Stimulated activated CD4-positive, alpha-beta T cell treated with anti-CD3 and anti-CD28 coated beads, Interleukin-15, amount 100 ng/mL, for 48 hours (primary cell): ENCODE measurements around the gene SYNDIG1L.
"Not testable (repeated sequence)": the region's sequence is repeated elsewhere in the genome, so short reads cannot be mapped to it uniquely, and the experiment has no call there.

Source experiments
- DNase-seq, 2 donors: peaks; one replicate each; pipeline ENCODE4 v3.0.0-alpha.2; 2020; ENCODE audit warnings: low read depth in 2 of 2

The SYNDIG1L gene

DNA sequence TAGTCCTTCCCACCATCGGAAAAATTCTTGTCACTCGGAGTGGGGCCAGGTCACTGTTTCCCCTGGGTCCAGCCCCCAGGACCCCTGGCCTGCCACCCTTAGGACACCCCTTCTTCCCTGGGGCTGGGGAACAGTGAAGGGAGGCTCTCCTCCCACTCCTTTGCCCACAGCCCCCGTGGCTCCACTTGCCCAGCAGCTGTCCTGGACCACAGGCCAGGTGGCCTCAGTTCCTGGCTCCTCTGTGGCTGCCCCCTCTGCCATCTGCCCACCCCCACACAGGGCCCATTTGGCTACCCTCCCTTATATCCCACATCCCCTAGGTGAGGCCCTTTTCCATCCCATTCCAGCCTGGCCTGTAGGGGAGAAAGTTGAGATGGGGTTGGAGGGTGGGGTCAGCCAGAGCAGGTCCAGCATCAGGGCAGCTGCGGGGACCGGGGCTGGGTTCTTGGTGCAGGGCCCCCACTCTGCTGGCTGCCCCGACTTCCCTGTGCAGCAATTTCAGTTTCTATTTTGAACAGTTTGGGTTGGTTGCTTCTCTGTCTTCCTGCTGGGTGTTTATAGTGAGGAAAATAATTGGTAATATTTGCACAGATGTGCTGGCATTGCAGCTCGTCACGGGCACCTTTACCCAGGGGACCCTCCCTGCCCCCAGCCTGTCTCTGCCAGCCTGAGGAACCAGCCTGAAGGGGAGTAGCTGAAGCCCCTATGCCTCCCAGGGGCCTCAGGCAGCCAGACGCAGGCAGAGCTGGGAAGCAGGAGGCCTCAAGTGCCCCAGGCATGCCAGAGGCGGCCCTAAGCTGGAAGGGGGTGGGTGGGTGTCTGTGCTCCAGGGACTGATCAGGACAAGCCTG is 23.4 kb downstream of the SYNDIG1L start:
- no peak for DNase-seq

DNA sequence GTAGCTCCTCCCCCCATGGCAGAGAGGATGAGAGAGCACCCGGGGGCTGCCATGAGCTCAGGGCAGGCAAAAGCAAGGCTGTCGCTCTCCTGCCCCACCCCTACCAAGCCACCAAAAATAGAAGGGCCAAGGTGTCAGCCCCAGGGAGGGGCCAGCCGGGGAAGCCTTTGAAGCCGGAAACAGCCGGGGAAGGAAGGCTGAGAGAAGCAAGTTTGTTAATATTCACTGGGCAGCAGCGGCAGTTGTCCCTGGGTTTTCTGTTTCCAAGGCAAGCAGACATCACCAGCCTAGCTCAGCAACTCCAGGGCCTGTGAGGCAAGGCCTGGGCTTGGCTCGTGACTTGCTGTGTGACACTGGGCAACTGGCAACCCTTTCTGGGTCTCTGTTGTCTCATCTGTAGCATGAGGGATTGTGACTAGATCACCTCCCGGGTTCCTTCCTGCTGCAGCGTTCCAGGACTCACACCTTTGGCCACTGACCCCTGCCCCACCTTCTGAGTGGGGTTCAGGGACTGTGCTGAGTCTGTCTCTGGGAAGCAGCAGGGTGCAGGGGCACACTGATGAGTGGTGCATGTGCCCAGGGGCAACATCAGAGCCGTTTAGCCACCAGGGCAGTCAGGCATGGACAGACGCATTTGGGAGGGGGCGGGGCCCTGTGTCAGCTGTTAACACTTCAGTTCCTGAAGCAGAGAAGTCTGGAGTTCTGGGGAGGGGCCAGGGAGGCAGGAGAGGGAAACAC is 24.3 kb downstream of the SYNDIG1L start:
- DNase-seq, result peak; percentile 18 to 40

DNA sequence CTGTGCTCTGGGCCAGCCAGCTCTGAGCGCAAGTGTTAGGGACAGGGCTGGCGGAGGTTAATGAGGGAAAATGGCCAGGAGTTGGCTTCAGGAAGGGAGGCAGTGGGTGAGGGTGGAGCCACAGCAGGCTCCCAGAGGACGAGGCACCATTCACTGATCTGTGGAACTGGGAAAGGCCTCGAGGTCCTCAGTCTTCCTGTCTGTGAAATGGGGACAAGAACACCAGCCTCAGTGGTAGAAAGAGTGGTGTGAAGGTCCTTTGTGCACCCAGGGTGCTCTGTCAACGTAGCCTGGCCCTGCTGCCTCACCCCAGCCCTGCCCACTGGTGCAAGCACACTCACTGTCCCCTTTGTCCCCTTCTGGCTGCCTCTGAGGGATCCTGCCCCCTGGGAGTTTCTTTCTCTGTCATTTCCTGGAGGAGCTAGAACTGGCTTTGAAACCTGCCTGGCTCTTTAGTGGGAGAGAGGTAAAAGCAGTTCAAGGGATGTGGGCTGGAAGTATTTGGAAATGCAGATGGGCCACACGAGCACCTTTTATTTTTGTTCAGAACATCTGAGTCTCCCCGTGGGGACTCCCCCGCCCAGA is 25.0 kb downstream of the SYNDIG1L start:
- no peak for DNase-seq

GRCh38 chr14:74400031-74400685 is 25.9 kb downstream of the SYNDIG1L start:
- no peak for DNase-seq

DNA sequence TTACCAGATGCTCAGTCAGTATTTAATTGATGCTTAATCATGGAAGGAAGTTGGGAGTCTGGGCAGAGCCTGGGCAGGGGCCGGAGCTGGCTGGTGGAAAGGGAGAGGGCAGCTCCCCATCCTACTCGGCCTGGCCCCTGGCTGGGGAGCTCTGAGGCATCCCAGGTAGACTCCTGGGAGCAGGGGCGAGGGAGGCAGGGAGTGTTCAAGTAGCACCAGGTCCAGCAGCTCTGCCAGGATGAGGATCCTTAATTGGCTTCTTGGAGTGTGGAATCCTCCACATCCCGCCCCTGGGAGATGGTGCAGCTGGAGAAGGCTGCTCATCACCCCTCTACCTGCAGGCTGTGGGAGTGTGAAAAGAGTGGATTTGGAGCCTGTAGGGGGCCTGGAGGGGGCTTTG is 30.9 kb downstream of the SYNDIG1L start:
- no peak for DNase-seq

DNA sequence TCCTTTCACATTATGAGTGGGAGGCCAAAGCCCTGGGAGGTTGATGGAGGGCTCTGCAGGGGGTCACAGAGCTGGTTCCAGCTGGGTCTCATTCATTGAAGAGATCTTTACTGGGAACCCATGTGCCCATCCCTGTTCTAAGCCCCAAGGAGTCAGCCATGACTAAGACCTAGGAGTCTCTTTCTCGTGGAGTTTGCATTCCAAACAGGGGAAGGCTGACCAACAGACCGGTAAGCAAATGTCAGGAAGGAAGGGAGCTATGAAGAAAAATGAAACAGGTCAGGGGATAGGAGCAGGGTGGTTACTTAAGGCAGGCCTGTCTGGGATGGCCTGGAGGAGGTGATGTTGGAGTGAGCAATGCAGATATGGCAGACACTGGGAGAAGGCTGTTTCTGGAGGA is 31.5 kb downstream of the SYNDIG1L start:
- DNase-seq, result no peak

- DNase-seq, result no peak
Measured at GRCh38 chr14:74392616-74393570, 33.1 kb downstream of the SYNDIG1L start.

DNA sequence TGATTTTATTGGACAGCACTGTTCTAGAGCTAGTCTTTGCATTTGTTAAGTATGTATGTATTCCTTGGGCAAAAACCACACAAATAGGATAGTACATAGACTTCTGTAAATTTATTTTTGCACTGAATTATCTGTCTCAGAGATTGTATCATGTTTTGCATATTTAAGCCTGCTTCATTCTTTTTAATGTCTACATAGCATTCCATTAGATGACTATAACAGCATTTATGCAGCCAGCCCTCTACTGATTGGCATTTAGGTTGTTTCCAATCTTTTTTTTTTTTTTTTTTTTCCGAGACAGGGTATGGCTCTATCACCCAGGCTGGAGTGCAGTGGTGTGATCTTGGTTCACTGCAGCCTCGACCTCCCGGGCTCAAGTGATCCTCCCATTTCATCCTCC is 34.5 kb downstream of the SYNDIG1L start:
- DNase-seq, result no peak

DNA sequence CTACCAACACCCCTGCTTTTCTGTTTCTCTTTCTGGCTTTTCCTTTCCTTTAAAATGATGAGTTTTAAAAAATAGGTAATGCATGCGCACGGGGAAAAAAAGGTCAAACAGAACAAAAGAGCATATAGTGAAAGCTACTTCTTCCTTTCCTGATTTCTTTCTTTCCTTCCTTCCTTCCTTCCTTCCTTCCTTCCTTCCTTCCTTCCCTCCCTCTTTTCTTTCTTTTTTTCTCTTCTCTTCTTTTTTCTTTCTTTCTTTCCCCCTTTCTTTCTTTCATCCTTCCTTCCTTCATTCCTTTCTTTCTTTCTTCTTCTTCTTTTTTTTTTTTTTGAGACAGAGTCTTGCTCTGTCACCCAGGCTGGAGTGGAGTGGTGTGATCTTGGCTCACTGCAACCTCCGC is 35.5 kb downstream of the SYNDIG1L start:
- DNase-seq, result not testable (repeated sequence)

DNA sequence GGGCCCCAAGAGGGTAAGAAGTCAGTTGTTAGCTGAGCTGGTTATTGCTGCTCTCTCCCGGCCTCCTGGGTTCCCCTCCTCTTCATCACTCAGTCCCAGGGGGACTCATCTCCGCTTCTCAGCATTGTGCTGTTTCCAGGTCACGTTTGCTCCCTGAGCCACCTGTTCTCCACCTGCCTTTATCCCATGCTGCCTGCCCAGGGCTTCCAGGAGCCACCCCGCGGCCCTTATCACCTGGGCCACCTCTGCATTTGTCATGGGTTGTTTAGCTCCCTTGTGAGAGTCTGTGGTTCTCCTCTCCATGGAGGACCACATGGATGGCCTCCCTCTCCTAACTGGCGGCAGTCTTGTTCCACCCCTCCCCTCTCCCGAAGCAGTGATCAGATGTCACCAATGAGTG is 36.0 kb downstream of the SYNDIG1L start:
- no peak for DNase-seq

- no peak for DNase-seq
Measured at GRCh38 chr14:74382231-74382630, 43.8 kb downstream of the SYNDIG1L start.

DNA sequence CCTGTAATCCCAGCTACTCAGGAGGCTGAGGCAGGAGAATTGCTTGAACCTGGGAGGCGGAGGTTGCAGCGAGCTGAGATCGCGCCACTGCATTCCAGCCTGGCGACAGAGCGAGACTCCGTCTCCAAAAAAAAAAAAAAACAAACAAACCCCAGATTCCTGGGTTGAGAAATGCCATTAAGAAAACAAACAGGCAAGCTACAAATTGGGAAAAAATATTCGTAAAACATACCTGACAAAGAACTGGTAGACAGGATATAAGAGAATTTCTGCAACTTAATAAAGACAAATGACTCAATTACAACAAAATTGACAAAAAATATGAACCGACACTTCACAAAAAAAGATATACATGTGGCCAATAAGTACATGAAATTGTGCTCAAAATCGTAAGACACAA is 44.4 kb downstream of the SYNDIG1L start:
- DNase-seq, result not testable (repeated sequence)

GRCh38 chr14:74380845-74381244 is 45.2 kb downstream of the SYNDIG1L start:
- DNase-seq, result no peak

- DNase-seq, result no peak
Measured at GRCh38 chr14:74380172-74380571, 45.8 kb downstream of the SYNDIG1L start.

- no peak for DNase-seq
Measured at GRCh38 chr14:74377976-74378690, 47.9 kb downstream of the SYNDIG1L start.

GRCh38 chr14:74368441-74368840 is 57.6 kb downstream of the SYNDIG1L start:
- no peak for DNase-seq

DNA sequence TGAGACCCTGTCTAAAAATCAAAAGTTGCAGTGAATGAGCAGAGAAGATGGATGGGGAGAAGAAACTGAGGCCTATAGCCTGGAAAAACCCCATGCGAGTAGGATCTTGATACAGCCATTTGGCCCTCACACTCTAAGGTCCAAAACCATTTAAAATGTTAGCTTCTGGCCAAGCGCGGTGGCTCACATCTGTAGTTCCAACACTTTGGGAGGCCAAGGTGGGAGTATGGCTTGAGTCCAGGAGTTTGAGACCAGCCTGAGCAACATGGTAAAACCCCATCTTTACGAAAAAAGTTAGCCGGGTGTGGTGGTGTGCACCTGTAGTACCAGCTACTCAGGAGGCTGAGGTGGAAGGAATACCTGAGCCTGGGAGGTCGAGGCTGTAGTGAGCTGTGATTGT is 58.0 kb downstream of the SYNDIG1L start:
- DNase-seq, result no peak

- DNase-seq, result no peak
Measured at GRCh38 chr14:74364271-74364880, 61.6 kb downstream of the SYNDIG1L start.

DNA sequence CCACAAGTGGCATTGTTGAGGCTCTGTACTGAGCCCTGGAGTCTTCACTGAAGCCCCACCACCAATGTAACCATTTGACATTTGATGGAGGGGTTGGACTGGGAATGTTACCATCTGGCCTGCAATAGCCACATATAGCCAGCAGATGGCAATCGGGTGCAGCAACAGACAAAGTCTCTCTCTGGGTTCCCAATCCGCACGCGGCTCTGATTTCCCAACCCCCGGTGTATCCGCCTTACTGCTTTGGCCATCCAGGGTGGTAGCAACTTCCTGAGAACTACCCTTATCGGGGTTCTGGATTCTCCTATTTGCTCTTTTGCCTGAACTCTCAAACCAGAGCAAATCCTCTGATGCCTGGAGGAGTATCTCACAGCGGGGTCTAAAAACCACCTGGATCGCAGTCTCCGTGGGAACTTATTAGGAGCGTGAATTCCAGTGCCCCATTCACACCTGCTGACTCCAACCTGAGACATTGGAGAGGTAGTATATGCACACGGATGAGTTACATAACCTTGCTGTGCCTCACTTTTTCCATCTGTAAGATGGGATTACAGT is 63.6 kb downstream of the SYNDIG1L start:
- DNase-seq, result peak; percentile 46 to 49

DNA sequence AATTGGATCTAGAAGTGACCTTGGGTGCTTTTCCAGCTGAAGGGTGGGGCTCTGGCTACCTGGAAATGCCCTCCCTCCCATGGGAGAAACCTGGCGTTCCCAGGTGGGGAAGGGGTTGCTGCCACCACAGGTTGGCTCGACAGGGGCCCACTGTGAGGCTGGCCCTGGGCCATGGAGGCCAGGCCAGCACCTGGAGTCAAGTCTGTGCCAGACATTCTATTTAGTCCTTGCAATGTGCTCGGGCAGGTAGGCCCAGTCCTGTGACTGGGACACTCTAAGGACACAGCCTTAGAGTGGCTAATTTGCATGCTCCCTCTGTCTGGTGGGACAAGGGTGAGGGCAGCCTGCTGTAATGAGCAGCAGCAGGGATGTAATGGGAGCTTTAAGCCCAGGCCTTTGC is 65.8 kb downstream of the SYNDIG1L start:
- no peak for DNase-seq
